Right lobe of liver (tissue), 6 donors: ENCODE data around the gene GOLGA3. TPM values are rescaled to one million over a fixed set of nuclear protein-coding genes. Genes with fewer than 3 reads are reported as not detected.
"Not testable (repeated sequence)": the region's sequence is repeated elsewhere in the genome, so short reads cannot be mapped to it uniquely, and the experiment has no call there.

Source experiments
- ATAC-seq, 4 donors: fragments of 200-7000 bp; cut with Tn5 transposase; one replicate each; pipeline ENCODE4 v1.9.1; 2020; ENCODE audit warnings: mild to moderate bottlenecking in 4 of 4, moderate library complexity in 4 of 4
- DNase-seq, 3 donors: peaks; one replicate each; pipeline ENCODE4 v3.0.0-alpha.2; 2020
- H3K27ac ChIP-seq, 3 donors: fragments of 200-600 bp; one replicate each; pipeline ENCODE4 v1.8.0; 2022
- H3K27me3 ChIP-seq, 2 donors: fragments of 200-600 bp; one replicate each; pipeline ENCODE4 v1.8.0; 2022
- H3K36me3 ChIP-seq, 4 donors: fragments of 200-600 bp; sonication (generic) in 1 of 4; one replicate each; pipeline versions ENCODE4 v1.5.1 to v1.8.0; 2017 to 2022; ENCODE audit warnings: control low read depth in 1 of 4
- H3K4me1 ChIP-seq, 4 donors: fragments of 200-600 bp; sonication (generic) in 1 of 4; one replicate each; pipeline versions ENCODE4 v1.5.1 to v1.8.0; 2017 to 2022; ENCODE audit warnings: control low read depth in 1 of 4
- H3K4me3 ChIP-seq, 3 donors: fragments of 200-600 bp; one replicate each; pipeline ENCODE4 v1.8.0; 2022
- H3K9me3 ChIP-seq, 4 donors: fragments of 200-600 bp; sonication (generic) in 1 of 4; one replicate each; pipeline versions ENCODE4 v1.5.1 to v1.8.0; 2017 to 2022; ENCODE audit warnings: control low read depth in 1 of 4
- CTCF ChIP-seq, 4 donors: fragments of 200-600 bp in 3 of 4; fragments of 450-650 bp in 1 of 4; IDR thresholded peaks; one replicate each; pipeline versions ENCODE4 v1.5.1 to v1.8.0; 2016 to 2022; ENCODE audit warnings: antibody characterized with exemption in 4 of 4, mild to moderate bottlenecking in 2 of 4
- POLR2A ChIP-seq: fragments of 450-650 bp; IDR thresholded peaks from one replicate; pipeline ENCODE4 v1.6.1; 2017; ENCODE audit warnings: antibody characterized with exemption, mild to moderate bottlenecking
- WGBS: methylation state at CpG from one replicate; pipeline ENCODE4 v1.1.6; 2018; ENCODE audit warnings: low coverage, low lambda C conversion rate; ENCODE audit not compliant: insufficient coverage; ENCODE audit errors: missing lambda C conversion rate; 5-methylcytosine and 5-hydroxymethylcytosine counted together
- intact Hi-C, 2 donors: fragments of 100-400 bp; cut with DNase I; formaldehyde crosslinking; loops; one replicate each; pipeline versions ENCODE4 v1.11.2 to v1.14.1; 2022
- total RNA-seq, 6 experiments: library from RNA; depleted of rRNA in 2 of 6; stranded (reverse); fragments of >200 nt in 2 of 6; fragmentation: NEBNext Ultra II Directional in 3 of 6; extraction: Animal tissue kit (Norgen Biotek cat#: 25700) in 3 of 6; gene quantifications; one replicate each; pipeline versions ENCODE4 v1.1.0 to v1.2.4, GENCODE V29; 2016 to 2023
- donor health status: DM: no; HTN: yes; CAD: no.
- donor health status: DM: no; HTN: no; CAD: no.
- donor health status: DM: no; HTN: no; CAD: no.
- donor health status: DM: no; HTN: yes; CAD: no.
- donor health status: DM: no; HTN: yes; CAD: no.

Gene GOLGA3
- total RNA-seq, 6 experiments from 2014 or later: 15.7 to 37.5 (median 22.8) TPM

GRCh38 chr12:132761921-132762583 is 66.6 kb downstream of the GOLGA3 start:
- ATAC-seq: peak; percentile 85 to 95 (median 94)

DNA sequence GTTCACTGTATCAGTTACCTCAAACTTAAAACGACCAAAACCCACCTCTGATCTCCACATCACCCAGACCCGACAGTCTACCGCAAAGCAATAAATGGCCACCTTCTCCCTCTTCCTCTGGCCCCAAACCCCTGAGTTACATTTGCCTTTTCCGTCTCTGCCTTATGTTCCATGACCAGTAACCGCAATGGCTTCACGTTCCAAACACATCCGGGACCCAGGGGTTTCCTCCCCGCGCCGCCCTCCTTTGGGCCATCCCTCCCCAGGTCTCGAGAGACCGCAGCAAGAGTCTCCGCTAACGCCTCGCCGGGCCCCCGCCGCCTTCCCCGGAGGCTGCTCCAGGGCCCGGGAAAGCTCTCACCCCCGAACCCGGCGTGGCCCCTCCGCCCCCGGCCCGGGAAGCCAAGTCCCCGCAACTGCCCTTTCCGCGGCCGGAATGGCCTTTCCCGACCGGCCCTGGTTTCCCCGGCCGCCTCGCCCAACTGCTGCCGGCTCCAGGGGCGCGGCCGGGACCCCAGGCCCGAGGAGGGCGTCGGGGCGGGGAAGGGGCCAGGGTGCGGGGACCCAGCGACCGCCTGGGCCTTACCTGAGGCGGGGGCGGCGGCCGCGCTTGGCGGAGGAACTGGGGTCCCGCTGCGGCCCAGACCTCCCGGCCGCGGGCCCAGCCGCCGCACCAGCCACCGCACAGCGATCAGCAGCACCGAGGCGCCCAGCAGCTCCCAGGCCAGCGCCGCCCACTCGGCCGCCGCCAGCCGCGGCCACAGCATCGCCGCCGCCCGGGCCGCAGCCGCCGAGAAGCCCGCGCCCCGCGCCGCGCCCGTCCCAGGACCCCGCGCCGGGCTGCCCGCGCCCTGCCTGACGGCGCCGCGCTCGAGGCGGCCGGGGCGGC is 67.4 kb downstream of the GOLGA3 start, which contains the start of gene ANKLE2:
TSS of gene ANKLE2 (minus strand) at position 801 of the 889 bp plus-strand sequence. CDS start at position 767, 34 bp downstream.
- ATAC-seq (peak; percentile 11 to 52 (median 44)), DNase-seq (peak; percentile 55 to 70 (median 61))
- Histone ChIP-seq H3K4me1 (peaks cover 0 to 6% (median 3%) of the 10 kb centered on the region in 4 donors), H3K36me3 (no peaks in the 10 kb centered on the region), H3K27ac (peak within 1 kb of the TSS; percentile 80 to 88 (median 87)), H3K4me3 (peak within 1 kb of the TSS; percentile 80 to 91 (median 81)), H3K9me3 (no peaks in the 10 kb centered on the region), H3K27me3 (no peaks in the 10 kb centered on the region)
- TF ChIP-seq CTCF (IDR thresholded peaks at IDR 0.05) (no peak), POLR2A (no peak)
- intact Hi-C loops: no loop called here
- under 1% methylated on average over 38 of the region's 97 CpGs for WGBS

More at GRCh38 chr12:132761921-132762583, 66.6 kb downstream of the GOLGA3 start:
- TF ChIP-seq POLR2A (peak; percentile 76), CTCF (IDR thresholded peaks at IDR 0.05) (peak; percentile 9 to 33 (median 30))
- DNase-seq: peak; percentile 88 to 92 (median 92)
- H3K27ac ChIP-seq: peak overlapping the region; percentile 80 to 88 (median 87)
- H3K9me3 ChIP-seq: no peaks in the 10 kb centered on the region
- WGBS: 0% methylated on average over 6 of the region's 89 CpGs
- H3K4me3 ChIP-seq: peak overlapping the region; percentile 40 to 91 (median 63)
- peaks cover 0 to 6% (median 3%) of the 10 kb centered on the region in 4 donors for H3K4me1 ChIP-seq
- H3K36me3 ChIP-seq: no peaks in the 10 kb centered on the region
- intact Hi-C loops: no loop called here
- no peaks in the 10 kb centered on the region for H3K27me3 ChIP-seq

GRCh38 chr12:132759359-132759758 is 69.3 kb downstream of the GOLGA3 start:
- intact Hi-C loops: no loop called here
- Histone ChIP-seq H3K4me1 (peaks cover 0 to 6% (median 3%) of the 10 kb centered on the region in 4 donors), H3K27ac (no peak overlapping the region), H3K36me3 (peaks cover 0 to 6% (median 2%) of the 10 kb centered on the region in 4 donors), H3K27me3 (no peaks in the 10 kb centered on the region), H3K4me3 (no peak overlapping the region), H3K9me3 (no peaks in the 10 kb centered on the region)
- WGBS: 90% methylated on average over 8 of the region's 8 CpGs
- DNase-seq: no peak
- TF ChIP-seq POLR2A (no peak), CTCF (IDR thresholded peaks at IDR 0.05) (no peak)
- ATAC-seq: no peak

- DNase-seq: peak in 1 of 3 donors; percentile 17
- H3K4me1 ChIP-seq, H3K9me3 ChIP-seq, ATAC-seq, H3K27ac ChIP-seq, H3K4me3 ChIP-seq, H3K36me3 ChIP-seq, H3K27me3 ChIP-seq, intact Hi-C loops: not testable (repeated sequence)
- 76% methylated on average over 2 of the region's 28 CpGs for WGBS
Observed at GRCh38 chr12:132758825-132759224, 69.8 kb downstream of the GOLGA3 start.
